Measurements from ENCODE around the gene CPNE4.
A peak's percentile ranks its signal among the peaks of the same experiment; 100 is the strongest.

CPNE4 gene

DNA sequence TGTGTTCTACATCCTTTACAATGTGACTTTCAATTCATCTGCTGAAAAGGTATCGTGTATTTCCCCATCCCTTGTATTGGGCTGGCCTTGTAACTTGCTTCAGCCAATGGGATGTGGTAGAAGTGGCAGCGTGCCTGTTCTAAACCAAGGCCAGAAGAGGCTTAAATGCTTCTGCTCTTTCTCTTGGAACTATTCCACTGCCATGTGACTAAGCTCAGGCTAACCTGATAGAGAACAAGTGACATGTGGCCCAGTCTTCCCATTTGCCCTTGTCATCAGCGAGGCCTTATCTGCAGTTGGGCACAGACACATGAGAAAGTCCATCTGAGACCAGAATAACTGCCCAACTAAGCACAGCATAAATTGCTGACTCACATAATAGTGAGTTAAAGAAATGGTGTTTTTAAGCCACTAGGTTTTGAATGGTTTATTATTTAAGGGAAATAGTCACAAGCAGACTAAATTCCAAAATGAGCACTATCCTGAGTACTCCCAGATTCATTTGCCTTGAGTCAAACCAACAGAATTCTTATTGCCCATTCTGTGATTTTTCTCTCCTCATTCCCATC is 230.2 kb downstream of the CPNE4 start:
- no peak overlapping the region for H3K4me3 ChIP-seq (replicated peaks in 1 of 2; ENCODE audit: low read depth in 2 of 2, low read length in 2 of 2)
- TF ChIP-seq CTCF (IDR thresholded peaks at IDR 0.05; ENCODE audit: low read depth, low read length) = no peak
- DNase-seq (ENCODE audit: low read depth in 2 of 2) = peak; percentile 1 to 46

GRCh38 chr3:131803113-131803512 is 231.7 kb downstream of the CPNE4 start:
- TF ChIP-seq CTCF (IDR thresholded peaks at IDR 0.05; ENCODE audit: low read depth, low read length) = no peak
- no peak overlapping the region for H3K4me3 ChIP-seq (replicated peaks in 1 of 2; ENCODE audit: low read depth in 2 of 2, low read length in 2 of 2)
- no peak for DNase-seq (ENCODE audit: low read depth in 2 of 2)

DNA sequence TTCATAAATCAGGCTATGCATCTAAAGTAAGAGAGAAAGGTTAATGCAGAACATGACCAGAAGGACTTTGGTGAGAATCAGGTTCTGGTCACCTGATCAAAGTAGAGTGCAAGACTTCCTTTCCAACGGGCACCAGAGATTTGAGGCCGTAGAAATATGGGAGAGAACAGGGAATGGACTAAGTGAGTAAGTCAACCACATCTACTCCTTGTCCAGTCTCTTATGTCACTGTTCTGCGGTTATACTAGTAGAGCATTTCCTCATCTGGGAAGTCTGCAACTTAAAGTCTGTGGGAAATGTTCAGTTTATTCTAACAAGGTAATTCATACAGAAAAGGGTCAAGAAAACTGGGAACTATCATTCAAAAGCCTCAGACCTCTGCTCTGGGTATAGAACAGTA is 232.8 kb downstream of the CPNE4 start:
- no peak for TF ChIP-seq CTCF (IDR thresholded peaks at IDR 0.05; ENCODE audit: low read depth, low read length)
- no peak overlapping the region for H3K4me3 ChIP-seq (replicated peaks in 1 of 2; ENCODE audit: low read depth in 2 of 2, low read length in 2 of 2)
- DNase-seq (ENCODE audit: low read depth in 2 of 2) = no peak

GRCh38 chr3:131801566-131801965 is 233.2 kb downstream of the CPNE4 start:
- no peak for DNase-seq (ENCODE audit: low read depth in 2 of 2)
- no peak overlapping the region for H3K4me3 ChIP-seq (replicated peaks in 1 of 2; ENCODE audit: low read depth in 2 of 2, low read length in 2 of 2)
- TF ChIP-seq CTCF (IDR thresholded peaks at IDR 0.05; ENCODE audit: low read depth, low read length) = no peak

- DNase-seq (ENCODE audit: low read depth in 2 of 2) = no peak
- TF ChIP-seq CTCF (IDR thresholded peaks at IDR 0.05; ENCODE audit: low read depth, low read length) = no peak
- H3K4me3 ChIP-seq (replicated peaks in 1 of 2; ENCODE audit: low read depth in 2 of 2, low read length in 2 of 2) = no peak overlapping the region
Measured at GRCh38 chr3:131797776-131798175, 237.0 kb downstream of the CPNE4 start.

- DNase-seq (ENCODE audit: low read depth in 2 of 2) = no peak
- no peak for TF ChIP-seq CTCF (IDR thresholded peaks at IDR 0.05; ENCODE audit: low read depth, low read length)
Measured at GRCh38 chr3:131796558-131797198, 238.1 kb downstream of the CPNE4 start.

GRCh38 chr3:131796111-131796510 is 238.7 kb downstream of the CPNE4 start:
- DNase-seq (ENCODE audit: low read depth in 2 of 2) = no peak
- H3K4me3 ChIP-seq (replicated peaks in 1 of 2; ENCODE audit: low read depth in 2 of 2, low read length in 2 of 2) = no peak overlapping the region
- TF ChIP-seq CTCF (IDR thresholded peaks at IDR 0.05; ENCODE audit: low read depth, low read length) = no peak

More at GRCh38 chr3:131796558-131797198, 238.1 kb downstream of the CPNE4 start:
- no peak overlapping the region for H3K4me3 ChIP-seq (replicated peaks in 1 of 2; ENCODE audit: low read depth in 2 of 2, low read length in 2 of 2)
